GM06990 (cell line): ENCODE measurements around the gene ADAR.
"Not testable (repeated sequence)": the region's sequence is repeated elsewhere in the genome, so short reads cannot be mapped to it uniquely, and the experiment has no call there.

Experiments
- DNase-seq: peaks from one replicate; pipeline ENCODE4 v3.0.0-alpha.2; 2011; ENCODE audit not compliant: insufficient read length; ENCODE audit errors: extremely low read depth
- H3K27me3 ChIP-seq: replicated peaks from 2 replicates; pipeline ENCODE4 v1.6.0; 2011; ENCODE audit warnings: low read length; ENCODE audit not compliant: control insufficient read depth, insufficient read depth
- H3K36me3 ChIP-seq: 2 replicates; pipeline ENCODE4 v1.5.1; 2011; ENCODE audit warnings: low read length; ENCODE audit not compliant: control insufficient read depth, insufficient read depth
- H3K4me3 ChIP-seq: replicated peaks from 2 replicates; pipeline ENCODE4 v1.5.1; 2011; ENCODE audit warnings: low read depth, mild to moderate bottlenecking, control low read depth, low read length
- TF ChIP-seq, protein P1 (sequence below): IDR thresholded peaks from 2 replicates; pipeline ENCODE4 v1.5.1; 2011; ENCODE audit warnings: low read length, control low read depth, mild to moderate bottlenecking, inconsistent platforms; ENCODE audit not compliant: insufficient read depth, poor library complexity, severe bottlenecking

ADAR gene, protein sequence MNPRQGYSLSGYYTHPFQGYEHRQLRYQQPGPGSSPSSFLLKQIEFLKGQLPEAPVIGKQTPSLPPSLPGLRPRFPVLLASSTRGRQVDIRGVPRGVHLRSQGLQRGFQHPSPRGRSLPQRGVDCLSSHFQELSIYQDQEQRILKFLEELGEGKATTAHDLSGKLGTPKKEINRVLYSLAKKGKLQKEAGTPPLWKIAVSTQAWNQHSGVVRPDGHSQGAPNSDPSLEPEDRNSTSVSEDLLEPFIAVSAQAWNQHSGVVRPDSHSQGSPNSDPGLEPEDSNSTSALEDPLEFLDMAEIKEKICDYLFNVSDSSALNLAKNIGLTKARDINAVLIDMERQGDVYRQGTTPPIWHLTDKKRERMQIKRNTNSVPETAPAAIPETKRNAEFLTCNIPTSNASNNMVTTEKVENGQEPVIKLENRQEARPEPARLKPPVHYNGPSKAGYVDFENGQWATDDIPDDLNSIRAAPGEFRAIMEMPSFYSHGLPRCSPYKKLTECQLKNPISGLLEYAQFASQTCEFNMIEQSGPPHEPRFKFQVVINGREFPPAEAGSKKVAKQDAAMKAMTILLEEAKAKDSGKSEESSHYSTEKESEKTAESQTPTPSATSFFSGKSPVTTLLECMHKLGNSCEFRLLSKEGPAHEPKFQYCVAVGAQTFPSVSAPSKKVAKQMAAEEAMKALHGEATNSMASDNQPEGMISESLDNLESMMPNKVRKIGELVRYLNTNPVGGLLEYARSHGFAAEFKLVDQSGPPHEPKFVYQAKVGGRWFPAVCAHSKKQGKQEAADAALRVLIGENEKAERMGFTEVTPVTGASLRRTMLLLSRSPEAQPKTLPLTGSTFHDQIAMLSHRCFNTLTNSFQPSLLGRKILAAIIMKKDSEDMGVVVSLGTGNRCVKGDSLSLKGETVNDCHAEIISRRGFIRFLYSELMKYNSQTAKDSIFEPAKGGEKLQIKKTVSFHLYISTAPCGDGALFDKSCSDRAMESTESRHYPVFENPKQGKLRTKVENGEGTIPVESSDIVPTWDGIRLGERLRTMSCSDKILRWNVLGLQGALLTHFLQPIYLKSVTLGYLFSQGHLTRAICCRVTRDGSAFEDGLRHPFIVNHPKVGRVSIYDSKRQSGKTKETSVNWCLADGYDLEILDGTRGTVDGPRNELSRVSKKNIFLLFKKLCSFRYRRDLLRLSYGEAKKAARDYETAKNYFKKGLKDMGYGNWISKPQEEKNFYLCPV

DNA sequence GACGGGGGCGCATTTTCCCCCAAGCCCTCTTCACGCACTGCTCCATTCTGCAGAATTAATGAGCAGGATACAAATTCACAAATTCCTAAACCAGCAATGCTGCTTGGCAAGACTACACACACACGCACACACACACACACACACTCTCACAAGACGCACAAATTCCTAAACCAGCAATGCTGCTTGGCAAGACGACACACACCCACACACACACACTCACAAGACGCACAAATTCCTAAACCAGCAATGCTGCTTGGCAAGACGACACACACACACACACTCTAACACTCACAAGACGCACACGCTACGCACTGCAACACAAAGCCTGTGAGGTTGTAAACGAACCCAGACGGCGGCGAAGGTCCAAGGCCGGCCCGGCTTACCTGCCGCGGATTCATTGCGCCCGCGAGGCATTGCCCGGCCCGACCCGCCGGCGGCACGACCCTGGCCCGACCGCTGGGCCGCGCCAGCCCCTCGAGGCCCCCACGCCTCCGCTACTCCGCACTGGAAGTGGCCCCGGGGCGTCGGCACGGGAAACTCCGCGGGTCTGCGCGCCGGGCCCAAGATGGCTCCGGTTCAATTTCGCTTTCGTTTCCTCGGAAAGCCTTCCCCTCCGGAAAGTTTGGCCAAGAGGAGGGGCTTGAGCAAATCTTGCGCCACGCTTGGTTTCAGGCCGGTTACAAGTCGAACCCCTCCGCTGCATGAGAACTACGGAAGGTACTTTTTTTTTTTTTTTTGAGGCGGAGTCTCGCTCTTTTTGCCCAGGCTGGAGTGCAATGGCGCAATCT, at the start of gene ADAR:
ADAR (minus strand) TSS at position 578 of the 788 bp plus-strand sequence; CDS start at position 398, 180 bp downstream.
- TF ChIP-seq, protein P1, sequence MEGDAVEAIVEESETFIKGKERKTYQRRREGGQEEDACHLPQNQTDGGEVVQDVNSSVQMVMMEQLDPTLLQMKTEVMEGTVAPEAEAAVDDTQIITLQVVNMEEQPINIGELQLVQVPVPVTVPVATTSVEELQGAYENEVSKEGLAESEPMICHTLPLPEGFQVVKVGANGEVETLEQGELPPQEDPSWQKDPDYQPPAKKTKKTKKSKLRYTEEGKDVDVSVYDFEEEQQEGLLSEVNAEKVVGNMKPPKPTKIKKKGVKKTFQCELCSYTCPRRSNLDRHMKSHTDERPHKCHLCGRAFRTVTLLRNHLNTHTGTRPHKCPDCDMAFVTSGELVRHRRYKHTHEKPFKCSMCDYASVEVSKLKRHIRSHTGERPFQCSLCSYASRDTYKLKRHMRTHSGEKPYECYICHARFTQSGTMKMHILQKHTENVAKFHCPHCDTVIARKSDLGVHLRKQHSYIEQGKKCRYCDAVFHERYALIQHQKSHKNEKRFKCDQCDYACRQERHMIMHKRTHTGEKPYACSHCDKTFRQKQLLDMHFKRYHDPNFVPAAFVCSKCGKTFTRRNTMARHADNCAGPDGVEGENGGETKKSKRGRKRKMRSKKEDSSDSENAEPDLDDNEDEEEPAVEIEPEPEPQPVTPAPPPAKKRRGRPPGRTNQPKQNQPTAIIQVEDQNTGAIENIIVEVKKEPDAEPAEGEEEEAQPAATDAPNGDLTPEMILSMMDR = no peak
- peak within 1 kb of the TSS; percentile 88 for H3K4me3 ChIP-seq
- peak; percentile 88 for DNase-seq
- H3K36me3 ChIP-seq = peaks cover 10% of the 10 kb centered on the region
- no peaks in the 10 kb centered on the region for H3K27me3 ChIP-seq

DNA sequence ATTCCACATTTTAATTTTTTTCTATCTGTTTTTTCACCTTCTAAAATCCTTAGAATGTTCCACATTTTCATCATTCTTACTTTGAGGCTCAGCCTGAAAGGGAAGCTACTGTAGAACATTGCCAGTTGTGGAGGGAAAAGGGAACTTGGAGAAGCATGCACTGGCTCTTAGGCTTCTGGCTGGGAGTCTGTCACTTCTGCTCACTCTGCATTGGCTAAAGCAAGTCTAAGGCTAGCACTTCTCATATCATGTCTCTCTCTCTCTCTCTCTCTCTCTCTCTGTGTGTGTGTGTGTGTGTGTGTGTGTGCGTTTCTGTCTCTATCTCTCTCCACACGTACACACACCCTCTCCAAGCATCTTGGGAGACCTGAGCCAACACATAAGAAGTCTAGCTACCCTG, 49.6 kb upstream of the ADAR start:
- DNase-seq = no peak
- Histone ChIP-seq H3K27me3 (no peaks in the 10 kb centered on the region; the same call in 1 of the 2 replicates), H3K36me3 (no peaks in the 10 kb centered on the region), H3K4me3 (no peak overlapping the region)
- TF ChIP-seq, protein P1 = no peak

DNA sequence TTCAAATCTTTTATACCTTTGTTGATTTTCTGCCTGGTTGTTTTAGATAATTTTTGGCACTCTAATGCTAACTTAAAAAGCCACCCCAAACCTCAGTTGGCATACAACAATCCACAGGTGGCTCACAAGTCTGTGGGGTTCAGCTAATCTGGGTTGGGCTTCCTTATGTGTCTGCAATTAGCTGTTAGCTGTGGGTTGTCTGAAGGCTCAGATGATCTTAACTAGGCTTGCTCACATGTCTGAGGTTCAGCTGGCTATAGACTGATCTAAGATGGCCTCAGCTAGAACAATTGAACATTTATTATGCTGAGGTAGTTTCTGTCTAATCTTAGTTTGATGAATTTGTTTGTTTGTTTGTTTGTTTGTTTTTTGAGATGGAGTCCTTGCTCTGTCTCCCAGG, 44.9 kb upstream of the ADAR start:
- DNase-seq = no peak
- Histone ChIP-seq H3K36me3 (no peaks in the 10 kb centered on the region), H3K4me3 (no peak overlapping the region), H3K27me3 (no peaks in the 10 kb centered on the region; the same call in 1 of the 2 replicates)
- TF ChIP-seq, protein P1 = no peak

DNA sequence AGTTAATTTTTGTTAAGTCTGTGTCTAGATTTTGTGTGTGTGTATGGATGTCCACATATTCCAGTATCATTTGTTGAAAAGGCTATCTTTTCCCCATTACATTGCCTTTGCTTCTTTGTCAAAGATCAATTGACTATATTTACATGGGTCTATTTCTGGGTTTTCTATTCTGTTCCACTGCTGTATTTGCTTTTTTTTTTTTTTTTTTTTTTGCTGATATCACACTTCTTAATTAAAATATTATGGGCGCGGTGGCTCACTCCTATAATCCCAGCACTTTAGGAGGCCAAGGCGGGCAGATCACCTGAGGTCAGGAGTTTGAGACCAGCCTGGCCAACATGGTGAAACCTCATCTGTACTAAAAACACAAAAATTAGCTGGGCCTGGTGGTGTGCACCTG, 36.7 kb upstream of the ADAR start:
- H3K36me3 ChIP-seq, DNase-seq, H3K27me3 ChIP-seq, H3K4me3 ChIP-seq: not testable (repeated sequence)

DNA sequence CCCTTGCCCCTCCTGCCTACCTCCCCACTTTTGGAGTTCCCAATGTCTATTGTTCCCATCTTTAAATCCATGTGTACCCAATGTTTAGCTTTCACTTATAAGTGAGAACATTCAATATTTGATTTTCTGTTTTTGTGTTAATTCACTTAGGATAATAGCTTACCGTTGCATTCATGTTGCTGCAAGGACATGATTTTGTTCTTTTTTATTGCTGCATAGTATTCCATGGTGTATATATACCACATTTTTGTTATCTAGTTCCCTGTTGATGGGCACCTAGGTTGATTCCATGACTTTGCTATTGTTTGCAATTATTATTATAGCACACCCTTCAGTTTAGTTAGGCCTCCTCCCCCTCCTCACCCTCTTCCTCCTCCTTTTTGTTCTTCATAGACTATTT, 33.5 kb upstream of the ADAR start:
- no peak for DNase-seq
- Histone ChIP-seq H3K4me3 (no peak overlapping the region), H3K36me3 (no peaks in the 10 kb centered on the region), H3K27me3 (no peaks in the 10 kb centered on the region)
- TF ChIP-seq, protein P1 = no peak
